ENCODE measurements around the gene ZNF835. TPM values are rescaled to one million over a fixed set of nuclear protein-coding genes. Genes with fewer than 3 reads are reported as not detected.

Gene ZNF835
- total RNA-seq, 1 donor from 2014 or later, result under 0.01 TPM

DNA sequence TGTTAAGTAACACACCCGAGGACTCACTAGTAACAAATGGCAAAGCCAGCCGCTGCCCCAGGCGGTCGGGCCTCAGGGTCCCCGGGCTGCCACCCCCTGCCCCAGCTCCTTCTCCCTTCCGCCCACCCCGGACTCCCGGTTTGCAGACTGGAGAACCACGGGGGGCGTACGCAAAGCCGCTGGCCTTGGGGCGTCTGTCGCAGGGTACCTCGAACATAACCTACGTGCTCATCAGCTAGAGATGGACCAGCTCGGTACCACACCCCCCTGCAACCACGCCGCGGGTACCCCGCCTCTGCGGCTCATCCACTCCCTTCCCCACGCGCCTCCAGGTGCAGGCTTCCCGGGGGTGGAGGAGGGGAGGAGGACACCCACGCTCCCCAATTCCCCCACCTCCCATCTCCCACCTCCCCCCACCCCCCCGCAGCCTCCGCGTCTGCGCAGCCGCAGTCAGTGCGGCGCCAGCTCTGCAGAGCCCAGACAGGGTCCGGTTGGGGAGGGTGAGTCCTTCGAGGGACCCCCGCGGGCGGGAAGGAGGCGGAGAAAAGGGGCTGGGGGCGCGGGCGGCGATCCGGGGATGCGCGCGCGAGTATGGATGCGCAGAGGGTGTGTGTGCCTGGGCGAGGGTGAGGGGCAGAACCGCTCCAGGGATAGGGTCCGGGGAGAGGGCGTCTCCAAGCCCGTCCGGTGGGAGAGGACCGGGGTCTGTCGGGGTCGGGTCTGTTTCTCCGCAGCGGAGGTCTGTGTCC lies 28.7 kb downstream of the ZNF835 start, which contains the start of gene SMIM17:
SMIM17 (plus strand) TSS at position 449 of the 749 bp plus-strand sequence. CDS start 2,509 bp downstream, outside the sequence.
- no peak for DNase-seq (ENCODE audit: low read depth)
- H3K4me3 ChIP-seq (ENCODE audit: low read depth, low read length), result no peak within 1 kb of the TSS
- FAIRE-seq, result no peak
- TF ChIP-seq, protein P1, sequence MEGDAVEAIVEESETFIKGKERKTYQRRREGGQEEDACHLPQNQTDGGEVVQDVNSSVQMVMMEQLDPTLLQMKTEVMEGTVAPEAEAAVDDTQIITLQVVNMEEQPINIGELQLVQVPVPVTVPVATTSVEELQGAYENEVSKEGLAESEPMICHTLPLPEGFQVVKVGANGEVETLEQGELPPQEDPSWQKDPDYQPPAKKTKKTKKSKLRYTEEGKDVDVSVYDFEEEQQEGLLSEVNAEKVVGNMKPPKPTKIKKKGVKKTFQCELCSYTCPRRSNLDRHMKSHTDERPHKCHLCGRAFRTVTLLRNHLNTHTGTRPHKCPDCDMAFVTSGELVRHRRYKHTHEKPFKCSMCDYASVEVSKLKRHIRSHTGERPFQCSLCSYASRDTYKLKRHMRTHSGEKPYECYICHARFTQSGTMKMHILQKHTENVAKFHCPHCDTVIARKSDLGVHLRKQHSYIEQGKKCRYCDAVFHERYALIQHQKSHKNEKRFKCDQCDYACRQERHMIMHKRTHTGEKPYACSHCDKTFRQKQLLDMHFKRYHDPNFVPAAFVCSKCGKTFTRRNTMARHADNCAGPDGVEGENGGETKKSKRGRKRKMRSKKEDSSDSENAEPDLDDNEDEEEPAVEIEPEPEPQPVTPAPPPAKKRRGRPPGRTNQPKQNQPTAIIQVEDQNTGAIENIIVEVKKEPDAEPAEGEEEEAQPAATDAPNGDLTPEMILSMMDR (IDR thresholded peaks at IDR 0.05; ENCODE audit: insufficient read depth, low read length, severe bottlenecking), result no peak
- no peaks in the 10 kb centered on the region for H3K36me3 ChIP-seq (ENCODE audit: control insufficient read depth, insufficient read depth, low read length)
- H3K27me3 ChIP-seq (ENCODE audit: control insufficient read depth, insufficient read depth, low read length), result no peaks in the 10 kb centered on the region

DNA sequence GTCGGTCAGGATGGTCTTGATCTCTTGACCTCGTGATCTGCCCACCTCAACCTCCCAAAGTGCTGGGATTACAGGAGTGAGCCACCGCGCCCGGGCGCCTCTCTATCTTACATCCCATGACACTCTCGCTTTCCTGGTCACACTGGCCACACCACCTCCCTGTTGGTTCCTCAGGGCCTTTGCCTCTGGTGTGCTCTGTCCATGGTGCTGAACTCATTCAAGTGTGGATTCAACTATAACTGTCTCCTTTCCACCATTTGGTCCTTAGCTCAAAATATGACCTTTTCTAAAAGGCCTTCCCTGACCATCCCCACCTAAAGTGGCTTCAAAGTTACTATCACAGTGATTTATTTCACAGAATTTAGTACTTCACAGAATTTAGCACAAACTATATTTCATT lies 32.3 kb downstream of the ZNF835 start:
- TF ChIP-seq, protein P1 (IDR thresholded peaks at IDR 0.05; ENCODE audit: insufficient read depth, low read length, severe bottlenecking), result no peak
- no peak for FAIRE-seq
- Histone ChIP-seq H3K4me3 (ENCODE audit: low read depth, low read length) (no peak overlapping the region), H3K36me3 (ENCODE audit: control insufficient read depth, insufficient read depth, low read length) (no peaks in the 10 kb centered on the region), H3K27me3 (ENCODE audit: control insufficient read depth, insufficient read depth, low read length) (no peaks in the 10 kb centered on the region)
- no peak for DNase-seq (ENCODE audit: low read depth)

DNA sequence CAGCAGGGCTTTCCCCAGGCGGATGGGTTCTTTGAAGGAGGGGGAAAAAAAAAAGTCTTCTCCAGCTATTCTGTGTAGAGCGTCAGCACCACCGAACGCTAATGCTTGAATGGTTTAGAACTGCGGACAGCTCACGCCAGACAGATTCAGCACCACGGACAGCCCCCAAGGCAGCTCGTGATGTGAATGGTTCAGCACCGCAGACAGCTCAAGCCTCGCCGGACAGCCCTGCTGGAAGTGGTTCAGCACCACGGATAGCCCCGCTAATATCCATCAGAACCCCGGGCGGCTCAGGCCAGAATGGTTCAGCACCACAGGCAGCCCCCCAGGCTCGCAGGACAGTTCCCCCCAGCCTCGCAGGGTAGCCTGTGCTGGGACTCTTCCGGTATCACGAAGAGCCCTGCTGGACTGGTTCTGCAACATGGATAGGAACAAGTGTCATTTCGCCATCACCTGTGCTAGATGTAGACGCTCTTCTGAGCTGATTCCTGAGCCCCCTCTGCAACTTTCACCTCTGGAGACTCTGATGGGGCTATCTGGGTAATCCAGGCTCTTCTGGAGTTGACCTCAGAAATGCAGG lies 33.5 kb downstream of the ZNF835 start:
- TF ChIP-seq, protein P1 (IDR thresholded peaks at IDR 0.05; ENCODE audit: insufficient read depth, low read length, severe bottlenecking), result no peak
- peak; percentile 49 for DNase-seq (ENCODE audit: low read depth)
- Histone ChIP-seq H3K4me3 (ENCODE audit: low read depth, low read length) (no peak overlapping the region), H3K36me3 (ENCODE audit: control insufficient read depth, insufficient read depth, low read length) (no peaks in the 10 kb centered on the region), H3K27me3 (ENCODE audit: control insufficient read depth, insufficient read depth, low read length) (no peaks in the 10 kb centered on the region)
- no peak for FAIRE-seq

DNA sequence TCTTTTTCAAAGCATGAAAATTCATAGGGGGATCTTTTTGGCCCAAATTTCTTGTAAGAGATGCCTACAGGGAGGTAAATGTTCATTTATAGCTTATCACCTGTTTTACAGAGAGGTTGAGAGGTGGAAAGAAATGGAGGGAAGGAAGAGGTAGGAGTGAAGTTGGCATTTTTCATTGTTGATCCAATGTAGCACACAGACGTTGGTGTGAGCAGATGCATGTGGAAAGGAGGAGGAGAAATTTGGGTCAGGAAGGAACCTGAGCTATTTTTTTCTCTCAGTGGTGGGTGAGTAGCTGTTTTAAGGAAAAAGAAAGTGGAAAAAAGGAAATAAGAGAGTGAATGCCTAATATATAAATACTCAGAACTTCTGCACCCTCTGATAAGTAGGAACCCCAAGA lies 38.5 kb downstream of the ZNF835 start:
- TF ChIP-seq, protein P1 (IDR thresholded peaks at IDR 0.05; ENCODE audit: insufficient read depth, low read length, severe bottlenecking), result no peak
- FAIRE-seq (no peak), DNase-seq (ENCODE audit: low read depth) (no peak)
- H3K4me3 ChIP-seq (ENCODE audit: low read depth, low read length), result no peak overlapping the region
- no peaks in the 10 kb centered on the region for H3K27me3 ChIP-seq (ENCODE audit: control insufficient read depth, insufficient read depth, low read length)
- no peaks in the 10 kb centered on the region for H3K36me3 ChIP-seq (ENCODE audit: control insufficient read depth, insufficient read depth, low read length)

DNA sequence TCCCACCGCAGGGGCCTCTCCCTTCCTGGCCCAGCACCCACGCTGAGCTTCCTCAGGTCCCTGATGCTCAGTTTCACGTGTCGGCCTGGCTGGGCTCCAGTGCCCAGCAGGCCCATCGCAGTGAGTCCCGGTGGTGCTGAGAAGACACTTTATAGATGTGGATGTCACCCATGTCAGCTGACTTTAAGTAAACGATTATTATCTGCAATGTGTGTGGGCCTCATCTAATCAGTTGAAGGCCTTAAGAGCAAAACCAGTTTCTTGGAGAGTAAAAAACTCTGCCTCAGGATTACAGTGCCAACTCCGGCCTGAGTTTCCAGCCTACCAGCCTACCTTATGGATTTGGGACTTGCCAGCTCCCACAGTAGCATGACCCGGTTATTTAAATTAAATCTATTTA lies 45.8 kb downstream of the ZNF835 start:
- H3K27me3 ChIP-seq (ENCODE audit: control insufficient read depth, insufficient read depth, low read length), result no peaks in the 10 kb centered on the region
- TF ChIP-seq, protein P1 (IDR thresholded peaks at IDR 0.05; ENCODE audit: insufficient read depth, low read length, severe bottlenecking), result no peak
- DNase-seq (ENCODE audit: low read depth) (no peak), FAIRE-seq (no peak)
- H3K4me3 ChIP-seq (ENCODE audit: low read depth, low read length), result no peak overlapping the region
- peaks cover 3% of the 10 kb centered on the region for H3K36me3 ChIP-seq (ENCODE audit: control insufficient read depth, insufficient read depth, low read length)
